Right atrium auricular region (tissue), 2 donors: ENCODE results near the gene ANKRD9. TPM values are rescaled to one million over a fixed set of nuclear protein-coding genes. Genes with fewer than 3 reads are reported as not detected.

Experiments used
- DNase-seq: peaks from one replicate; pipeline ENCODE4 v3.0.0-alpha.2; 2019; ENCODE audit warnings: low spot score
- H3K27ac ChIP-seq, 2 donors: fragments of 200-600 bp; sonication (generic); 1 replicate in 1 of 2; 2 replicates in 1 of 2; pipeline ENCODE4 v1.5.1; 2016 to 2019
- H3K27me3 ChIP-seq, 2 donors: fragments of 200-600 bp; sonication (generic); one replicate each; pipeline versions ENCODE4 v1.5.1 to v1.6.0; 2017 to 2019
- H3K36me3 ChIP-seq: fragments of 200-600 bp; sonication (generic); one replicate; pipeline ENCODE4 v1.5.1; 2016
- H3K4me1 ChIP-seq, 2 donors: fragments of 200-600 bp; sonication (generic); one replicate each; pipeline versions ENCODE4 v1.5.1 to v1.6.0; 2017 to 2019
- H3K4me3 ChIP-seq, 2 donors: fragments of 200-600 bp; sonication (generic); 1 replicate in 1 of 2; 2 replicates in 1 of 2; pipeline ENCODE4 v1.5.1; 2017 to 2019; ENCODE audit warnings: mild to moderate bottlenecking in 1 of 2, moderate library complexity in 1 of 2
- H3K9me3 ChIP-seq, 2 donors: fragments of 200-600 bp; sonication (generic); one replicate each; pipeline ENCODE4 v1.5.1; 2019
- CTCF ChIP-seq, 2 donors: fragments of 200-600 bp; sonication (generic); IDR thresholded peaks; one replicate each; pipeline ENCODE4 v1.5.1; 2019; ENCODE audit warnings: antibody characterized with exemption in 2 of 2
- total RNA-seq, 2 donors: library from RNA; depleted of rRNA; stranded (reverse); fragments of >200 nt; gene quantifications; one replicate each; pipeline ENCODE4 v1.1.0, GENCODE V29; 2016

The ANKRD9 gene
- total RNA-seq, 2 donors from 2014 or later = 144 to 158 TPM

- H3K27me3 ChIP-seq = no peaks in the 10 kb centered on the region
- no peaks in the 10 kb centered on the region for H3K4me1 ChIP-seq
- DNase-seq = no peak
- peaks cover 20% of the 10 kb centered on the region for H3K36me3 ChIP-seq
- no peak for TF ChIP-seq CTCF (IDR thresholded peaks at IDR 0.05)
- H3K4me3 ChIP-seq = no peak overlapping the region
- H3K27ac ChIP-seq = no peak overlapping the region
- H3K9me3 ChIP-seq = no peaks in the 10 kb centered on the region
Observed at GRCh38 chr14:102469261-102469660, 40.3 kb downstream of the ANKRD9 start.

GRCh38 chr14:102464846-102465341 is 44.7 kb downstream of the ANKRD9 start:
- Histone ChIP-seq H3K4me3 (no peak overlapping the region), H3K4me1 (no peaks in the 10 kb centered on the region), H3K27ac (no peak overlapping the region), H3K9me3 (no peaks in the 10 kb centered on the region), H3K27me3 (no peaks in the 10 kb centered on the region), H3K36me3 (peaks cover 20% of the 10 kb centered on the region)
- no peak for TF ChIP-seq CTCF (IDR thresholded peaks at IDR 0.05)
- DNase-seq = no peak

- Histone ChIP-seq H3K27ac (no peak overlapping the region), H3K9me3 (no peaks in the 10 kb centered on the region), H3K4me1 (no peaks in the 10 kb centered on the region), H3K4me3 (no peak overlapping the region), H3K27me3 (no peaks in the 10 kb centered on the region), H3K36me3 (peaks cover 24% of the 10 kb centered on the region)
- DNase-seq = no peak
- TF ChIP-seq CTCF (IDR thresholded peaks at IDR 0.05) = no peak
Observed at GRCh38 chr14:102464006-102464405, 45.6 kb downstream of the ANKRD9 start.

- TF ChIP-seq CTCF (IDR thresholded peaks at IDR 0.05) = no peak
- Histone ChIP-seq H3K36me3 (peaks cover 32% of the 10 kb centered on the region), H3K27ac (no peak overlapping the region), H3K4me1 (no peaks in the 10 kb centered on the region), H3K4me3 (no peak overlapping the region), H3K27me3 (no peaks in the 10 kb centered on the region), H3K9me3 (no peaks in the 10 kb centered on the region)
- no peak for DNase-seq
Observed at GRCh38 chr14:102462391-102462790, 47.2 kb downstream of the ANKRD9 start.

- Histone ChIP-seq H3K36me3 (peaks cover 36% of the 10 kb centered on the region), H3K27ac (peak overlapping the region; percentile 35 to 49)
- TF ChIP-seq CTCF (IDR thresholded peaks at IDR 0.05) = no peak
Observed at GRCh38 chr14:102461490-102462338, 47.9 kb downstream of the ANKRD9 start.

More at GRCh38 chr14:102461490-102462338, 47.9 kb downstream of the ANKRD9 start:
- no peak for DNase-seq
- H3K9me3 ChIP-seq = no peaks in the 10 kb centered on the region
- no peaks in the 10 kb centered on the region for H3K4me1 ChIP-seq
- no peaks in the 10 kb centered on the region for H3K27me3 ChIP-seq
- no peak overlapping the region for H3K4me3 ChIP-seq
